ENCODE measurements around the gene PRMT9. TPM values are rescaled to one million over a fixed set of nuclear protein-coding genes. Genes with fewer than 3 reads are reported as not detected.
A peak's percentile ranks its signal among the peaks of the same experiment; 100 is the strongest.

The PRMT9 gene
- 8.1 TPM in 2 replicates for total RNA-seq

- peak within 1 kb of the TSS; percentile 99 for H3K4me3 Mint-ChIP-seq
Measured at GRCh38 chr4:147683717-147684700, at the start of gene PRMT9. PRMT9 (minus strand) TSS chr4:147684163; CDS start chr4:147683987, 176 bp downstream.

DNA sequence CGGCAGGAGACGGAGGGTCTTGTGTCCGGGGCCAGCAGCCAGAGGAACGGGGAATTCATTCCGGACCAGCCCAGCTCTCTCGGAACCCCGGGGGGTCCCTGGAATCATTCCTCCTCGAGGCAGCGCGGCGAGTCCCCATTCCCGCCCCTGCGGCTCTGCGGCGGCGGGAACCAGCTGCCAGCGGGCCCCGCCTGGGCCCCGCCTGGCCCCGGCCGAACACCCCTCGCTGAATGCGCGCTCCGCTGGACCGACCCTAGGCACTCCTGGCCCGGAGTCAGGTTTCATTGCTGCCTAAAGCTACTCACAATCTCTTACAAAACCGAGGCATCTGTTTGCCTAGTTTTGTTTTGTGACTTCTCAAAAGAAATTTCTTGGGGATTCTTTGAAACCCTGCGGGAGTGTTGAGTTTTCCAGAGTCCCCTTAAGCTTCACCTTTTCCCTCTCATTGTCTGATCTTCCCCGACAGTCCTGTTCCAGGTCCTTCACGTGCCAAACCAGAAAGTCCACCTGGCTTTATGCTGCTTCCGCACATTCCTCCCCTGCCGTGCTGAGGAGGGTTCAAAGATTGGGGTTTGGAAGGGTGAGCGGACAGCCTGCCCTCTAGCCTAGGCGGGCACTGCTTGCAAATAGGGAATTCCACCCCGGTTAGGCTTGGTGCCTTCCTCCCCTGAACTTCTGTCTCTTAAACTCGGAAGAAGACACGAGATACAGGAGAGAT, 48.7 kb upstream of the PRMT9 start:
- no peaks in the 10 kb centered on the region for H3K9me3 Mint-ChIP-seq
- H3K4me1 Mint-ChIP-seq: peaks cover 35% of the 10 kb centered on the region
- intact Hi-C loops (cut with micrococcal nuclease): loop anchor here (1.0 to 10.0 kb wide), 4 partner anchors 62 to 710 kb away; partner anchors contain the start of genes NR3C2 and TMEM184C
- H3K4me3 Mint-ChIP-seq: peak overlapping the region; percentile 94
- peaks cover 32% of the 10 kb centered on the region for H3K27me3 Mint-ChIP-seq
- H3K27ac Mint-ChIP-seq: peak overlapping the region; percentile 83
- no peaks in the 10 kb centered on the region for H3K36me3 Mint-ChIP-seq (ENCODE audit: low read depth)
- peak; percentile 73 for DNase-seq

More at GRCh38 chr4:147683717-147684700, at the start of gene PRMT9:
- intact Hi-C loops (cut with micrococcal nuclease): loop anchor here (1.0 kb wide), 3 partner anchors 47 to 758 kb away; partner anchors contain the start of genes NR3C2 and TMEM184C
- peak; percentile 97 for DNase-seq
- Mint-ChIP-seq H3K27me3 (peaks cover 8% of the 10 kb centered on the region), H3K9me3 (no peaks in the 10 kb centered on the region), H3K36me3 (ENCODE audit: low read depth) (peaks cover 5% of the 10 kb centered on the region), H3K4me1 (peaks cover 28% of the 10 kb centered on the region), H3K27ac (peak within 1 kb of the TSS; percentile 97)

DNA sequence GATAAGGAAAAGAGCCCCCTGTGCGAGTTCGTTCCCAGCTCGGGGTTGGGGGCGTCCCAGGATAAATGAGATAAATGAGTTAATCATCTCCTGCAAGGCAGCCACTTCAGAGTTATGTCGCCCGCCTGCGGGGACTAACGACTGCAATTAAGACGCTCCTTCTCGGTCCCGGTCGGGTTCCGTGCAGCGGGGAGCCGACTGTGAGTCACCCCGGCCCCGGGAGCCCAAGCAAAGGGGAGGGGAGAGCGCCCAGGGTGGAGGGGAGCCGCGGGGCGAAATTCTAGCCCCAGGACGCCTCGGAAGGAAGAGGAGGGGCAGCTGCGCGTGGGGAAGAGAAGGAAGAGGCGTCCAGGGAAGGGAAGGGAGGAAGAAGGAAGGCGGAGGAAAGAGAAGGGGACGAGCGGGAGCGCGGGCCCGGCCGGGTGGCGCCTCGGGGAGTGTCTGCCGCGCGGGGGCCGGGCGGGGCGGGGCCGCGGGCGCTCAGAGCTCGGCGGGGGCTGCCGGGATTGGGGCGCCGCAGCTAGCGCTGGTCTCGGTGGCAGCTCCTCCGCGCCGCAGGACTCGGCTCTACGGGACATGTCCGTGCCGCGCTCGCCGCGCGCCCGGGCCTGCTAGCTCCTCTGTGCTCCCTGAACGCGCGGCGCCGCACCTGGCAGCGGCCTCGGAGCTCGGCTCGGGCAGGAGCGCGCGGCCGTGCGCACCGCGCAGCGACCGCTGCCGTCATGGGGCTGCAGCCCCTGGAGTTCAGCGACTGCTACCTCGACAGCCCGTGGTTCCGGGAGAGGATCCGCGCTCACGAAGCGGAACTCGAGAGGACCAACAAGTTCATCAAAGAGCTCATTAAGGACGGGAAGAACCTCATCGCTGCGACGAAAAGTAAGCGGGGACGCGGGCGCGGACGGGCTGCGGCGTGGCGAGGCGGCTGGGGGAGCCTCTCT, 47.9 kb upstream of the PRMT9 start, which contains the start of gene ARHGAP10:
ARHGAP10 (plus strand) TSS at position 509 of the 938 bp plus-strand sequence; CDS start at position 723, 214 bp downstream.
- Mint-ChIP-seq H3K9me3 (no peaks in the 10 kb centered on the region), H3K27me3 (peaks cover 36% of the 10 kb centered on the region), H3K4me1 (peaks cover 34% of the 10 kb centered on the region), H3K4me3 (peak within 1 kb of the TSS; percentile 94), H3K36me3 (ENCODE audit: low read depth) (no peaks in the 10 kb centered on the region), H3K27ac (peak within 1 kb of the TSS; percentile 90)
- DNase-seq: peak; percentile 88
- intact Hi-C loops (cut with micrococcal nuclease): loop anchor here (1.0 to 10.0 kb wide), 5 partner anchors 48 to 710 kb away; partner anchors contain the start of genes NR3C2, PRMT9 and TMEM184C

DNA sequence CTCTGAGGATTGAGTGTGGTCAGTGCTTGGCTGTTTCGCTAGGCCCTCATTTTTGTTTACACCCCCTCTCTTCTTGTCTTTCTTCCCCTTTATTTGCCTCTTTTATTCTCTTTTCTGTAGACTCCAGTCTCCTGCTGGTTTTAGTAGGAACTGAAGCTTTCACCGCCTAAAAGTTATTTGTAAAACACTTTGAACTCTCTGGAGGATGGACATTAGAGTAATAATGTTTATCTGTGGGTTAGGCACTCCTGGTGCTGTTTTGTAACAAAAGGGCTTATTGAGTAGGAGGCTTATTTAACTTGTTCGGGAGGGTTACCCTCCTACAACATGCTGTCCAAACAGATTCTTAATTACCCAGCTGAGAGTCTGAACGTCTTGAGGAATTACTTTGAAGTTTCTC, 46.4 kb upstream of the PRMT9 start:
- Mint-ChIP-seq H3K27ac (no peak overlapping the region), H3K4me3 (no peak overlapping the region)

GRCh38 chr4:147727476-147728028, 43.6 kb upstream of the PRMT9 start:
- Mint-ChIP-seq H3K4me3 (no peak overlapping the region), H3K9me3 (no peaks in the 10 kb centered on the region), H3K4me1 (peaks cover 5% of the 10 kb centered on the region), H3K27ac (no peak overlapping the region), H3K27me3 (peaks cover 41% of the 10 kb centered on the region), H3K36me3 (ENCODE audit: low read depth) (no peaks in the 10 kb centered on the region)
- DNase-seq: no peak
- intact Hi-C loops (cut with micrococcal nuclease): no loop called here

More for the DNA sequence above, 46.4 kb upstream of the PRMT9 start:
- Mint-ChIP-seq H3K9me3 (no peaks in the 10 kb centered on the region), H3K4me1 (peaks cover 19% of the 10 kb centered on the region), H3K27me3 (peaks cover 39% of the 10 kb centered on the region), H3K36me3 (ENCODE audit: low read depth) (no peaks in the 10 kb centered on the region)
- intact Hi-C loops (cut with micrococcal nuclease): loop anchor here (5.0 to 10.0 kb wide), 2 partner anchors 134 to 712 kb away; partner anchors contain the start of gene NR3C2
- DNase-seq: no peak

GRCh38 chr4:147725673-147726072, 41.7 kb upstream of the PRMT9 start:
- Mint-ChIP-seq H3K9me3 (no peaks in the 10 kb centered on the region), H3K4me3 (no peak overlapping the region), H3K4me1 (no peaks in the 10 kb centered on the region), H3K27ac (no peak overlapping the region), H3K27me3 (peaks cover 41% of the 10 kb centered on the region), H3K36me3 (ENCODE audit: low read depth) (no peaks in the 10 kb centered on the region)
- DNase-seq: no peak
- intact Hi-C loops (cut with micrococcal nuclease): no loop called here

DNA sequence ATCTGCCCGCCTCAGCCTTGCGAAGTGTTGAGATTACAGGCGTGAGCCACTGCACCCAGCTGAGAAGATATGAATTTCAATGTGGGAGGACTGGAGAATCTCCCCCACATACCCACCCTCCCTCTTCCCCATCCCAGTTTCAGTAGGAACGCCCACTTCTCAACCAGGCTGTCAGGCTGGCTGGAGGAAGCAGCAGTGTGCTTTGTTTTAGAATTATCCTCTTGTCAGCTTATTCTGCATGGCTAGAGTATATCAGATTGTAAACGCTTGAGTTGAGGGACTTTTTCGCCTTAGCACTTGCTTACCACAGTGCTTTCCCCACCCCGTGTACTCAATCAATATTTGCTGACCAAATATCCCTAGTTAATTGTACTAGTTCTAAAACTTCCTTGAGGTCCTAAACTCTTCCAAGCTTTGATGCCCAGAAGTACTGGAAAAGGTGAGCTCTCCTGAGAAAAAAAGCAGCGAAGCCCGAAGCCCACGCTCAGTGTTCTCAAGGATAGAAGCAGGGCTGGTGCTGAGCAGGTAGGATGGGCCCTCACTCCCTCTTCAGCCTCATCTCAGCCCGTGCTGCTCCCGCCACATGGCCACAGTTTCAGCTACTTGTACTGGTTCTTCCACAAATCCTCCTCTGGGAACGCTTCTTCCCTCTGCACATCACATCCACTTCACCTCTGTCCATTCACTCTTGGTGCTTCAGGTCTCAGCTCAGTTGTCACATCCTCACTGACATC, 40.7 kb upstream of the PRMT9 start:
- peaks cover 38% of the 10 kb centered on the region for H3K27me3 Mint-ChIP-seq

DNA sequence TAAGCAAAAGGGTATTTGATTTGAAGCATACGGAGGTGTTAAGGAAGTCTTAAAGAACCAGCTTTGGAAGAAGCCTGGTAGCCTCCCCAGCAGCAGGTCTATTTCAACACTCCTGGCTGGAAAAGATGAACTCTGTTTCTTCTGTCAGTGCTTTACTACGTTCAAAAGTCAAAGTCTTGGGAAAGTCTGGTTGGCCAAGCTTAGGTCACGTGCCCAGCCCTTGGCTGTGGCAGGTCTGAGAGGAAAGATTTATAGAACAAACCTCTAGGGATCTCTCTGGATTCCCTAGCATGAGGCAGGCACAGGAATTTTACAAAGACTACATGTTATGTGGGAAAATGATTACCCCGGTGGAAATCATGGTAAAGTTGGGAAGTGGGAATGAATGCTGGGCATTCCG, 39.4 kb upstream of the PRMT9 start:
- no peaks in the 10 kb centered on the region for H3K4me1 Mint-ChIP-seq
- H3K9me3 Mint-ChIP-seq: no peaks in the 10 kb centered on the region
- no peak overlapping the region for H3K27ac Mint-ChIP-seq
- no peaks in the 10 kb centered on the region for H3K36me3 Mint-ChIP-seq (ENCODE audit: low read depth)
- peaks cover 31% of the 10 kb centered on the region for H3K27me3 Mint-ChIP-seq
- H3K4me3 Mint-ChIP-seq: no peak overlapping the region
- intact Hi-C loops (cut with micrococcal nuclease): no loop called here
- no peak for DNase-seq

More for the DNA sequence above, 40.7 kb upstream of the PRMT9 start:
- H3K4me1 Mint-ChIP-seq: no peaks in the 10 kb centered on the region
- no peaks in the 10 kb centered on the region for H3K9me3 Mint-ChIP-seq
- H3K36me3 Mint-ChIP-seq (ENCODE audit: low read depth): no peaks in the 10 kb centered on the region
- no peak overlapping the region for H3K4me3 Mint-ChIP-seq
- H3K27ac Mint-ChIP-seq: no peak overlapping the region
- DNase-seq: no peak
- intact Hi-C loops (cut with micrococcal nuclease): no loop called here

- no peak overlapping the region for H3K4me3 Mint-ChIP-seq
- peaks cover 23% of the 10 kb centered on the region for H3K27me3 Mint-ChIP-seq
- intact Hi-C loops (cut with micrococcal nuclease): no loop called here
- no peak overlapping the region for H3K27ac Mint-ChIP-seq
- no peaks in the 10 kb centered on the region for H3K36me3 Mint-ChIP-seq (ENCODE audit: low read depth)
- H3K4me1 Mint-ChIP-seq: peaks cover 2% of the 10 kb centered on the region
- no peak for DNase-seq
- no peaks in the 10 kb centered on the region for H3K9me3 Mint-ChIP-seq
Measured at GRCh38 chr4:147717878-147718277, 33.9 kb upstream of the PRMT9 start.

DNA sequence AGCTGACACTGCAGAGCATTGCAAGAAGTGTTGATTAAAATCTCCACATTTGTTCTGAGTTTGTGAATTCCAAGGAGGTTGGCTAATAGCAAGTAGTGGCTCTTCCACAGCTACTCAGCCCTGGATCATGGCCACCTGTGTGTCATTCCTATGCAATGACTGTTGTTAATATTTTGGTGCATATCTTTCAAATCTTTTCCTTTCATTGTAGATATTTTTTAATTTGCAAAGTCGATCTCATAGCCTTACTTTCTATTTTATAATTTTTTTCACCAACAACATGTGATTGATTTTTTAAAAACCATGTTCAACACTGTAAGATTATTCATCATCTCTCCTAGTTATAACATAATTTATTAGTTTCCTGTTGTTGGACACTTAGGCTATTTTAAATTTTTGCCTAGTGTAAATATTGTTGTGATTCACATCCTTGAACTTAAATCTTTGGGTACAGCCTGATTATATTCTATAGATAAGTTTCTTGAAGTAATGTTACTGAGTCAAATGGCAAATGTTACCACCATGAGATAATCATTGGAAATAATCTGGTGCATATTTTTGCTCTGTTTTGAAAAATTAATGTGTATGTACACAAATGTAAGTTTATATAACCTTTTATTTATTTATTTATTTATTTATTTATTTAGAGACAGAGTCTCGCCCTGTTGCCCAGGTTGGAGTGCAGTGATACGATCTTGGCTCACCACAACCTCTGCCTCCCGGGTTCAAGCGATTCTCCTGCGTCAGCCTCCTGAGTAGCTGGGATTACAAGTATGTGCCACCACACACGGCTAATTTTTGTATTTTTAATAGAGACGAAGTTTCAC, 30.8 kb upstream of the PRMT9 start:
- Mint-ChIP-seq H3K27me3 (peaks cover 17% of the 10 kb centered on the region), H3K4me1 (peaks cover 2% of the 10 kb centered on the region), H3K27ac (no peak overlapping the region), H3K4me3 (no peak overlapping the region), H3K36me3 (ENCODE audit: low read depth) (no peaks in the 10 kb centered on the region), H3K9me3 (no peaks in the 10 kb centered on the region)
- no peak for DNase-seq
- intact Hi-C loops (cut with micrococcal nuclease): no loop called here

GRCh38 chr4:147709999-147710398, 26.0 kb upstream of the PRMT9 start:
- intact Hi-C loops (cut with micrococcal nuclease): loop anchor here (2.0 kb wide), 1 partner anchor 191 kb away; no protein-coding TSS in a partner anchor

More at GRCh38 chr4:147709999-147710398, 26.0 kb upstream of the PRMT9 start:
- peaks cover 3% of the 10 kb centered on the region for H3K4me1 Mint-ChIP-seq
- no peak overlapping the region for H3K4me3 Mint-ChIP-seq
- H3K9me3 Mint-ChIP-seq: no peaks in the 10 kb centered on the region
- H3K27ac Mint-ChIP-seq: no peak overlapping the region
- no peak for DNase-seq
- H3K27me3 Mint-ChIP-seq: peaks cover 10% of the 10 kb centered on the region
- no peaks in the 10 kb centered on the region for H3K36me3 Mint-ChIP-seq (ENCODE audit: low read depth)

All from activated CD4-positive, alpha-beta T cell treated with anti-CD3 and anti-CD28 coated beads, Interleukin-2, amount 10 ng/mL, durations not matched to agents 24 days and 14 days (primary cell).